OCI-LY1 (cell line): ENCODE measurements around the gene SUGCT.

Experiments used
- CTCF ChIP-seq: fragments of 200-600 bp; sonication (generic), shearing (Covaris generic); IDR thresholded peaks from 2 replicates; pipeline ENCODE4 v1.5.1; 2017; ENCODE audit warnings: mild to moderate bottlenecking, antibody characterized with exemption, low read length, moderate library complexity, mixed read lengths
- EZH2 ChIP-seq: fragments of 200-600 bp; sonication (generic), shearing (Covaris generic); IDR thresholded peaks from 2 replicates; pipeline ENCODE4 v1.8.0; 2017; ENCODE audit warnings: borderline replicate concordance, mixed run types, mild to moderate bottlenecking, antibody characterized with exemption, low read length, moderate library complexity, mixed read lengths

GRCh38 chr7:40709062-40709964, 574.5 kb downstream of the SUGCT start:
- TF ChIP-seq CTCF (no peak), EZH2 (no peak)
